ENCODE results near the gene CCDC92B. TPM values are rescaled to one million over a fixed set of nuclear protein-coding genes. Genes with fewer than 3 reads are reported as not detected.

Gene CCDC92B
- total RNA-seq, 1 donor from 2014 or later = 0.21 TPM

DNA sequence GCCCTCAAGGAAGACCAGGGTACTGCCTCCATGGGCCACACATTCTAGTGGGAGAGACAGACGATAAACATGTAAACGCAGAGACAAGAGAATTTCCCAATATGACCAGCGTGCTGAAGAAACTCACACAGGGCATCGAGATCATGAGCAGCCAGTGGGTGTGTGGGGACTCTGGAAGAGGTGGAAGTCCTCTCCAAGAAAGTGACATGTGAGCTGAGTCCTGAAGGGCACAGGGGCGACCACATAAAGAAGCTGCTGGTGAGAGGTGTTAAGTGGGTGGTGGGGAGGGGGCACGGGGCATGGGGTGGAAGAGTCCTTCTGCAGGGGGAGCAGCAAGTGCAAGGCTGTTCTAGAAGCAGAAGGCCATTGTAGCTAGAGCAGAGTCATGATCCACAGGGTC lies 25.8 kb upstream of the CCDC92B start:
- peaks cover 2% of the 10 kb centered on the region for H3K4me1 Mint-ChIP-seq (ENCODE audit: low read depth)

DNA sequence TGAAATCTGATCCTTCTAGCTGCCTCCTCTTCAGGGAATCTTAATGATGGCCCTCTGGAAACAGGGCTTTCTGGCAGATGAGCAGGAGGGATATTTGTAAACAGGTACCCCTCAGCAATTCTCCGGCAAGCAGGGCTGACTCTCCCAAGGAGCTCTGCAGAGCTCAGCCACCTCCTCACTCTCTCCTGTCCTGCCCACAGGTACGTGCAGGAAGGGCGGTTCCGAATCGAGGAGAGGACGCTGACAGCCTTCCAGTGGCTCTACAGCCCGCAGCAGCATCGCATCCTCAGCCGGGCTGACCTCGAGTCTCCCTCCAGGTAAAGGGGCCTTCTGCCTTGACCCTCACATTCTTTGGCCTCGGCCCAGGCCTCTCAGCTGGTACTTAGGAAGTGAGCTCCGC lies 20.7 kb upstream of the CCDC92B start:
- DNase-seq (ENCODE audit: low spot score) = no peak
- no peak overlapping the region for H3K4me3 Mint-ChIP-seq (ENCODE audit: low read depth)
- no peaks in the 10 kb centered on the region for H3K36me3 Mint-ChIP-seq (ENCODE audit: low read depth)
- no peaks in the 10 kb centered on the region for H3K9me3 Mint-ChIP-seq
- intact Hi-C loops (cut with micrococcal nuclease) = no loop called here
- H3K27me3 Mint-ChIP-seq (ENCODE audit: low read depth) = peaks cover 12% of the 10 kb centered on the region
- H3K4me1 Mint-ChIP-seq (ENCODE audit: low read depth) = no peaks in the 10 kb centered on the region
- H3K27ac Mint-ChIP-seq = no peak overlapping the region

More for the DNA sequence above, 25.8 kb upstream of the CCDC92B start:
- no peak for DNase-seq (ENCODE audit: low spot score)
- intact Hi-C loops (cut with micrococcal nuclease) = no loop called here
- Mint-ChIP-seq H3K4me3 (ENCODE audit: low read depth) (peak overlapping the region; percentile 8), H3K27me3 (ENCODE audit: low read depth) (peaks cover 40% of the 10 kb centered on the region), H3K9me3 (no peaks in the 10 kb centered on the region), H3K36me3 (ENCODE audit: low read depth) (no peaks in the 10 kb centered on the region), H3K27ac (no peak overlapping the region)

DNA sequence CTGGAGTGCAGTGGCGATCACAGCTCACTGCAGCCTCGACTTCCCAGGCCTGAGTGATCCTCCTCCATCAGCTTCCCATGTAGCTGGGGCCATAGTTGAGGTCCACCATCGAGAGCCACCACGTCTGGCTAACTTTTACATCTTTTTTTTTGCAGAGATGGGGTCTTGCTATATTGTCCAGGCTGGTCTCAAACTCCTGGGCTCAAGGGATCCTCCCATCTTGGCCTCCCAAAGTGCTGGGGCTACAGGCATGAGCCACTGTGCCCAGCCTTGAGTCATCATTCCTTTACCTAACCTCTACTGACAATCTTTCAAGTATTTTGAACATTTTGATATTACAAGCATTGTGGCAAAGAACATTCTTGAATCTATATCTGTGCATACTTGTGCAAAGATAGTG lies 9.4 kb upstream of the CCDC92B start:
- H3K4me3 Mint-ChIP-seq (ENCODE audit: low read depth) = no peak overlapping the region
- H3K9me3 Mint-ChIP-seq = no peaks in the 10 kb centered on the region
- H3K4me1 Mint-ChIP-seq (ENCODE audit: low read depth) = no peaks in the 10 kb centered on the region
- H3K27ac Mint-ChIP-seq = no peak overlapping the region
- peaks cover 20% of the 10 kb centered on the region for H3K27me3 Mint-ChIP-seq (ENCODE audit: low read depth)
- H3K36me3 Mint-ChIP-seq (ENCODE audit: low read depth) = no peaks in the 10 kb centered on the region
- DNase-seq (ENCODE audit: low spot score) = no peak
- intact Hi-C loops (cut with micrococcal nuclease) = no loop called here

DNA sequence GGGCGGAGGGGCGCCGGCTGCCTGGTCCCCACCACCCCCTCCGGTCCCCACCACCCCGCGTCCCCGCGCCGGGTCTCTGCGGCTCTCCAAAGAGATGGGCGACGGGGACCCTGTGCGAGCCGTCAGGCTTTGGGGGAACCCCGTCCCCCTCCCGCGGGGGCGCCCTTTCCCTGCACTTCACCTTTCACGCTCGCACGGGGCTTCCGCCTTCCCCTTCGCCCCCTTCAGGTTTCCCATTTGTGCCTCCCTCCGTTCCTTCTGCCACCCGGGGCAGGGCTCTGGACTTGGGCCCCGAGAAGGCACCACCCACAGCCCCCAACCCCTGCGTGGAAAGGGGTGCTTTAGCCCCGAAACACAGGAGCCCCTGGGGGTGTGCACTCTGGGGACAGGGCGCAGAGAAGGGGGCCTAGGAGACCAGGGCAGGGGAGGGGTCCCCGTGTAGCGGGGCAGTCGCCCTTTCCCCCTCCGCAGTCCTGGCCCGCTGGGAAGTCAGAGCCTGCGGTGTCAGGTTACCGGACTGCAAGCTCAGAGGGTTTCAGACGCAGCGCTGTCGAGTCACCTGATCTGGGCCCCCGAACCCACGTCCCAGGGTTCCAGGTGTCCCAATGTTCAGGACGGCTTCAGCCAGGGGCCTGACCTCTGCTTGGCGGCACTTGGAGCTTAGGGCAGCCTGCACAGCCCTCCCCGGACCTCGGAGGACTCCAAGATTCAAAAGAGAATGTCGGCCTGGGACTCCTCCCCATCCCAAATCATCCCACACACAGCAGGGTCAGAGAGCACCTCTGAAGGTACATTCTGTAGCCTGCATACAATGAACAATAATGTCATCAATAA lies 6.7 kb upstream of the CCDC92B start:
- intact Hi-C loops (cut with micrococcal nuclease) = no loop called here
- H3K4me1 Mint-ChIP-seq (ENCODE audit: low read depth) = no peaks in the 10 kb centered on the region
- no peak overlapping the region for H3K4me3 Mint-ChIP-seq (ENCODE audit: low read depth)
- no peaks in the 10 kb centered on the region for H3K9me3 Mint-ChIP-seq
- no peak overlapping the region for H3K27ac Mint-ChIP-seq
- peaks cover 34% of the 10 kb centered on the region for H3K27me3 Mint-ChIP-seq (ENCODE audit: low read depth)
- DNase-seq (ENCODE audit: low spot score) = no peak
- H3K36me3 Mint-ChIP-seq (ENCODE audit: low read depth) = no peaks in the 10 kb centered on the region

DNA sequence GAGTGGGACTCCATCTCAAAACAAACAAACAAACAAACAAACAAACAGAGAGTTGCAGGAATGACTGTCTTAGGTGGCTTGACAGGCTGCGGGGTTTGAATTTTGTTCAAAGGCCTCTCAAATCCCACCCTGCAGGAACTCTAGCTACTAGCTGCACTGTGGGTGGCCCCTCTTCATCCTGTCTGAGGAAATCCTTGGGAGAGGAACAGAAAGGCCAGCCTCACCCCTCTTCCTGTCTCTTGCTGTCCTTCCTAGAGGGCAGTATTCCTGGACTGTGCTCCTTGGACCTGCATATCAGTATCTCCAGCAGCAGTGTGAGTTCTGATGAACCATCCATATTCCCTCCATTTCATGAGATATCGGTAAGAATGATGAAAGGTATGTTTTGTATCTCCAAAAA lies 2.0 kb upstream of the CCDC92B start:
- intact Hi-C loops (cut with micrococcal nuclease) = no loop called here
- H3K9me3 Mint-ChIP-seq = no peaks in the 10 kb centered on the region
- H3K27ac Mint-ChIP-seq = no peak overlapping the region
- H3K36me3 Mint-ChIP-seq (ENCODE audit: low read depth) = no peaks in the 10 kb centered on the region
- no peaks in the 10 kb centered on the region for H3K4me1 Mint-ChIP-seq (ENCODE audit: low read depth)
- DNase-seq (ENCODE audit: low spot score) = no peak
- H3K27me3 Mint-ChIP-seq (ENCODE audit: low read depth) = peaks cover 43% of the 10 kb centered on the region
- H3K4me3 Mint-ChIP-seq (ENCODE audit: low read depth) = no peak overlapping the region

DNA sequence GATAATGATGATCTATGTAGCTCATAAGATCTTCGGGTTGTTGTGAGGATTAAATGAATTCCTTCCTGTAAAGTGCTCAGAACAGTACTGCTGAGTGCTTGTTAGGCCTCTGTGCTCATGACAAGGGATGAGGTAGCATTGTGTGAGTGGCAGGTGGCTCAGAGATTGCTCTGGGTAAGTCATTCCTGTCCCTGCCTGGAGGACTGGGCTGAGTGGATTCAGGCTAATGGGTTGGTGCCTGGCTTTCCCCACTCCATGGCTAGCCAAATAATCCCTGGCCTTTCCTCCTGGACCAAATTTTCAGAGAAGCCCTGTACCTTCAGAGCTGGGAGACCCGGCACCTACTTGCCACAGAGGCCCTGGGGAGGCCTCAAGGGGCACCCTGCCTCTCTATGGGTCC lies 1.3 kb upstream of the CCDC92B start:
- Mint-ChIP-seq H3K4me3 (ENCODE audit: low read depth) (no peak overlapping the region), H3K9me3 (no peaks in the 10 kb centered on the region)
- no peak for DNase-seq (ENCODE audit: low spot score)

DNA sequence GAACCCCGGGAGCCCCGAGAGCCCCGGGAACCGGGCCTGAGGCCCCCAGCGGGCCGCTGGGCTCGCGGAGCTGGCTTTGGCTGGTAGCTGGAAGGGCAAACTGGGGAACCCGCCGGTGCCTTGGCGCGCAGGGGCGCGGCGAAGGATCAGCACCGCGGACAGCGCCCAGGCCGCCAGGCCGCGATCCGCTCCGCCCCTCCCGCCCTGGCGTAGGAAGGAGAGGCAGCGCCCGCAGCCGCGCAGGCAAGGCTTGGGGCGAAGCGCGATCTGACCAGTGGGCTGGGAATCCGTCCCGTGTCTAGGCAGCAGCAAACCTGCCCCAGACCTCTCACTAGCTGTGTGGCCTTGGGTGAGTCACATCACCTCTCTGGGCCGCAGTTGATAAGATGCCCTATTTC lies 331 bp upstream of the CCDC92B start:
- peak; percentile 73 for DNase-seq (ENCODE audit: low spot score)
- H3K27ac Mint-ChIP-seq = no peak overlapping the region
- H3K9me3 Mint-ChIP-seq = no peaks in the 10 kb centered on the region
- H3K36me3 Mint-ChIP-seq (ENCODE audit: low read depth) = no peaks in the 10 kb centered on the region
- peaks cover 42% of the 10 kb centered on the region for H3K27me3 Mint-ChIP-seq (ENCODE audit: low read depth)
- H3K4me1 Mint-ChIP-seq (ENCODE audit: low read depth) = no peaks in the 10 kb centered on the region
- no peak overlapping the region for H3K4me3 Mint-ChIP-seq (ENCODE audit: low read depth)
- intact Hi-C loops (cut with micrococcal nuclease) = no loop called here

More for the DNA sequence above, 1.3 kb upstream of the CCDC92B start:
- peaks cover 38% of the 10 kb centered on the region for H3K27me3 Mint-ChIP-seq (ENCODE audit: low read depth)
- no peaks in the 10 kb centered on the region for H3K4me1 Mint-ChIP-seq (ENCODE audit: low read depth)
- H3K36me3 Mint-ChIP-seq (ENCODE audit: low read depth) = no peaks in the 10 kb centered on the region
- intact Hi-C loops (cut with micrococcal nuclease) = no loop called here
- H3K27ac Mint-ChIP-seq = no peak overlapping the region

DNA sequence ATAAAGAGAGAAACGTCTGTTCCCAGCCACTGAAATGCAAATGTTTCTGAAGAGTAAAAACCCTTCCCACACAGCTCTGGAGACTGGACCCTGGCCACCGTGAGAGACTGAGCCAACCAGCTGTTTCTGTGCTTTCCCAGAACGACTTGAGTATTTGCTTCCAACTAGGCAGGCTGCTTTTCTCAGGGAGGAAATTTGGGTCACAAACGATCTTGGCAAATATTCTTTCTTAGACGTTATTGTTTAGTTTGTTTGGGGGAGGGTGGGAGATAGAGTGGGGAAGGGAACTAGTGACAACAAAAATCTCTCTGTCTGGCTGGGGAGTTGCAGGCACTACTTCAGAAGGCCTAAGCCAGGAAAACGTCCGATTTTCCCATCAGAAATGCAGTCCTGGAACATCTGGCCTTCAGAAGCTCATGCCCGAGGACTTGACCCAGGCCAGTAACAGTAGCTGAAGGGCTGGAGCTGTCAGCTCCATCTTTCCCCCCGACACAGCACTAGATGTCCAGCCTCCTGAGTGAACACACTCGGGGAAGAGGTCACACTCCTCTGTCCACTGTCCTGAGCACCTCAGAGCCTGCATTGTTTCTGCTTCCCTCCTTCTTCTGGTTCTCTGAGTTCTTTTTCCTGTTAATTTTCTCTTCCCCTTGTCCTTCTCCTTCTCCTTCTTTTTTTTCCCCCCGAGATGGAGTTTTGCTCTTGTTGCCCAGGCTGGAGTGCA lies 4.0 kb downstream of the CCDC92B start:
- Mint-ChIP-seq H3K36me3 (ENCODE audit: low read depth) (no peaks in the 10 kb centered on the region), H3K4me3 (ENCODE audit: low read depth) (no peak overlapping the region), H3K27ac (no peak overlapping the region), H3K4me1 (ENCODE audit: low read depth) (no peaks in the 10 kb centered on the region), H3K27me3 (ENCODE audit: low read depth) (peaks cover 25% of the 10 kb centered on the region), H3K9me3 (no peaks in the 10 kb centered on the region)
- no peak for DNase-seq (ENCODE audit: low spot score)
- intact Hi-C loops (cut with micrococcal nuclease) = no loop called here

DNA sequence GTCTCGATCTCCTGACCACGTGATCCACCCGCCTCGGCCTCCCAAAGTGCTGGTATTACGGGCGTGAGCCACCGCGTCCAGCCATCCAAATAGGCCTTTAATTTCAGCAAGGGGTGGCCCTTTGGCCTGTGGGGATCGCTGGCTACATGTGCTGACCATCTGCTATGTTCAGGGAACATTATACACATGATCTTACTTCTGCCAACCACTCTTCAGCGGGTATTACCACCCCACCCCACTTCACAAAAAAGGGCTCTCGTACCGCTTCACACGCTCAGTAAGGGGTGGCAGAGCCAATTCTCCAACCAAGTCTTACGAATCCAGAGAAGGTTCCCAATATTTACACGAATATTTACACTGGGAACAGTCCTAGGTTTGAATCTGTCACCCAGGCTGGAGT lies 11.8 kb downstream of the CCDC92B start:
- H3K27ac Mint-ChIP-seq = no peak overlapping the region
- DNase-seq (ENCODE audit: low spot score) = no peak
- intact Hi-C loops (cut with micrococcal nuclease) = no loop called here
- no peaks in the 10 kb centered on the region for H3K36me3 Mint-ChIP-seq (ENCODE audit: low read depth)
- no peaks in the 10 kb centered on the region for H3K9me3 Mint-ChIP-seq
- no peaks in the 10 kb centered on the region for H3K4me1 Mint-ChIP-seq (ENCODE audit: low read depth)
- H3K4me3 Mint-ChIP-seq (ENCODE audit: low read depth) = no peak overlapping the region
- no peaks in the 10 kb centered on the region for H3K27me3 Mint-ChIP-seq (ENCODE audit: low read depth)

DNA sequence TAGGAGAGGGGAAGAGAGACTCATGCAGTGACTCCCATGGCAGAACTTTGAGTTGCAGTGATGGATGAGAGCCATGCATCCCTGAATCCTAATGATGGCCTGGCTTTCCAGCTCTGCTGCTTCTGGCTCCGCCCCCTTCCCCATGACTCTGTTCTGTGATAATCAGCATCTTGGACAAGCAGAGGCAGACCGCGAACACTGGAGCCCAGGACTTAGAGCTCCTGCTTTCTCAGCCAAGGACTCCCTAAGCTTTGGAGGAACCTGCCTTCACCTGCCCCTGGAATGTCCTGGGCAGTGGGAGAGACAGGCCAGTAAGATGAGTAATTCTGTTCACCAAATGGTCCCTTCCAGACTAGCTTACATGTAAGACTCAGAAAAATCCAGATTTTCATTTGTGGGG lies 12.5 kb downstream of the CCDC92B start:
- Mint-ChIP-seq H3K9me3 (no peaks in the 10 kb centered on the region), H3K4me1 (ENCODE audit: low read depth) (no peaks in the 10 kb centered on the region), H3K4me3 (ENCODE audit: low read depth) (no peak overlapping the region), H3K27ac (no peak overlapping the region), H3K36me3 (ENCODE audit: low read depth) (no peaks in the 10 kb centered on the region), H3K27me3 (ENCODE audit: low read depth) (peaks cover 2% of the 10 kb centered on the region)
- intact Hi-C loops (cut with micrococcal nuclease) = no loop called here
- no peak for DNase-seq (ENCODE audit: low spot score)

DNA sequence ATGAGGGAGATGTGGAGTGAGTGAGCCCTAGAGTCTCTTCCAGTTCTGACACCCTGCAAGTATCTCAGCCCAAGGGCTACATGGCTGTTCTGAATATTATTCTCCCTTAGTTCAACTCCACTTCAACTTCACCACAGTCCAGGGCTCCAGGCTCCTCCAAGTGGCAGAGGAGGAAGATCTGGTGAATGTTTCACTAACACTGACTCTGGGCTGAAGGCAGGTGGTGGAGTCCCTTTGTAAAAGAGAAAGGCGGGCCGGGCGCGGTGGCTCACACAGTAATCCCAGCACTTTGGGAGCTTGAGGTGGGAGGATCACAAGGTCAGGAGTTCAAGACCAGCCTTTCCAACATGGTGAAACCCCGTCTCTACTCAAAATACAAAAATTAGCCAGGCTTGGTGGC lies 13.6 kb downstream of the CCDC92B start:
- Mint-ChIP-seq H3K4me1 (ENCODE audit: low read depth) (no peaks in the 10 kb centered on the region), H3K4me3 (ENCODE audit: low read depth) (no peak overlapping the region), H3K27ac (no peak overlapping the region), H3K27me3 (ENCODE audit: low read depth) (peaks cover 2% of the 10 kb centered on the region), H3K36me3 (ENCODE audit: low read depth) (no peaks in the 10 kb centered on the region), H3K9me3 (no peaks in the 10 kb centered on the region)
- DNase-seq (ENCODE audit: low spot score) = no peak
- intact Hi-C loops (cut with micrococcal nuclease) = no loop called here

DNA sequence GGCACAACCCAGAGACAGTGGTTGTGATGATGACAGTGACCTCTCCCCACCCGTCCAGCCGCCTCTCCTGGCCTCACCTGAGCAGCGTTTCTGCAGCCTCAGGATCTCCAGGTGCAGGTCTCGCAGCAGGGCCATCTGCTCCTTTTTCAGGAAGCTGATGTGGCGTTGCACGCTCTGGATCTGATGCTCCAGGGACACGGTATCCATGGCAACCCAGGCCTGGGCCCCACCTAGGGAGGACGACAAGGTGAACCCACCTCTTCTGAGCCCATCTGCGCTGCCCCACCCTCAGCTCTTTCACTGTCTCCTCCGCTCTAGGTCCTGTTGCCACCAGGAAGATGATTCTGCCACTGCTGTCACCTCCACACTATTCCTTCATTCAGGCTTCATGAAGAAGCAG lies 14.5 kb downstream of the CCDC92B start:
- Mint-ChIP-seq H3K27me3 (ENCODE audit: low read depth) (peaks cover 2% of the 10 kb centered on the region), H3K27ac (no peak overlapping the region), H3K9me3 (no peaks in the 10 kb centered on the region), H3K4me3 (ENCODE audit: low read depth) (no peak overlapping the region), H3K4me1 (ENCODE audit: low read depth) (no peaks in the 10 kb centered on the region), H3K36me3 (ENCODE audit: low read depth) (no peaks in the 10 kb centered on the region)
- intact Hi-C loops (cut with micrococcal nuclease) = no loop called here
- DNase-seq (ENCODE audit: low spot score) = no peak

DNA sequence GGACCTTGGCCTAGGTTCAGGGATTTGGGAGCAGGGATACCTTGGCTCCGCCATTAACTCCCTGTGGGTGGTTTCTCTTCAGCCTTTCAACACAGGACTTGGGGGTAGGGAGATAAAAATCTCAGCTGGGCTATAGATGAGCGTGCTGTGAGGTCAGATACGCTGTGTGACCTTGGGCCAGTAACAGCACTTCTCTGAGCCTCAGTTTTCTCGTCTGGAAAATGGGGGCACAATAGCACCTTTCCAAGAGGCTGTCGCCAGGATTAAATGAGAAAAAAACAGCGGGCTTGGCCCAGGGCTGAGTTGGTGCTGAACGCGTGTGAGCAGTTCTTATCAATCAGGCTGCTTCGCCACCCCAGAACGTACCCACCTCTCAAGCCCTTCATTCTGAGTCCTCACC lies 17.6 kb downstream of the CCDC92B start:
- Mint-ChIP-seq H3K27me3 (ENCODE audit: low read depth) (peaks cover 7% of the 10 kb centered on the region), H3K27ac (no peak overlapping the region), H3K4me3 (ENCODE audit: low read depth) (no peak overlapping the region), H3K9me3 (no peaks in the 10 kb centered on the region), H3K4me1 (ENCODE audit: low read depth) (no peaks in the 10 kb centered on the region), H3K36me3 (ENCODE audit: low read depth) (no peaks in the 10 kb centered on the region)
- DNase-seq (ENCODE audit: low spot score) = no peak
- intact Hi-C loops (cut with micrococcal nuclease) = no loop called here
